Loucy (cell line): ENCODE data around the gene GAD2.

Experiments used
- CTCF ChIP-seq: fragments of 200-600 bp; sonication (generic); conservative IDR thresholded peaks from 2 replicates; pipeline ENCODE4 v1.5.1; 2014; ENCODE audit warnings: mild to moderate bottlenecking, antibody characterized with exemption, low read length
- EZH2phosphoT487 ChIP-seq: fragments of 200-600 bp; IDR thresholded peaks from 2 replicates; pipeline ENCODE4 v1.6.1; 2018; ENCODE audit warnings: antibody characterized with exemption, mild to moderate bottlenecking, moderate library complexity, borderline replicate concordance

GRCh38 chr10:26303366-26303765, 86.8 kb downstream of the GAD2 start:
- no peak for TF ChIP-seq CTCF
- TF ChIP-seq EZH2phosphoT487, result no peak
